GM23338 (cell line): ENCODE measurements around the gene SMARCC2. TPM values are rescaled to one million over a fixed set of nuclear protein-coding genes. Genes with fewer than 3 reads are reported as not detected.

Source experiments
- ATAC-seq: fragments of 200-7000 bp; cut with Tn5 transposase; 3 replicates; pipeline ENCODE4 v1.9.1; 2020
- DNase-seq: peaks from one replicate; pipeline ENCODE4 v3.0.0-alpha.2; 2015; ENCODE audit warnings: low spot score
- H2AFZ ChIP-seq: fragments of 200-600 bp; sonication (generic); 2 replicates; pipeline ENCODE4 v1.8.0; 2016; ENCODE audit warnings: antibody characterized with exemption, mild to moderate bottlenecking, moderate library complexity
- H3F3A ChIP-seq: fragments of 200-600 bp; sonication (generic); replicated peaks from 2 replicates; pipeline ENCODE4 v1.8.0; 2017; ENCODE audit warnings: antibody characterized with exemption, mixed run types, low read depth
- H3K27ac ChIP-seq: fragments of 200-600 bp; sonication (generic); 2 replicates; pipeline ENCODE4 v1.6.1; 2016; ENCODE audit warnings: low read depth
- H3K27me3 ChIP-seq: fragments of 200-600 bp; sonication (generic); 2 replicates; pipeline ENCODE4 v1.8.0; 2016; ENCODE audit warnings: mild to moderate bottlenecking, mixed run types, moderate library complexity; ENCODE audit not compliant: insufficient read depth
- H3K36me3 ChIP-seq: fragments of 200-600 bp; sonication (generic); 2 replicates; pipeline ENCODE4 v1.8.0; 2016; ENCODE audit warnings: mild to moderate bottlenecking; ENCODE audit not compliant: insufficient read depth
- H3K4me1 ChIP-seq: fragments of 200-600 bp; sonication (generic); 2 replicates; pipeline ENCODE4 v1.8.0; 2016; ENCODE audit warnings: mild to moderate bottlenecking, moderate library complexity; ENCODE audit not compliant: insufficient read depth
- H3K4me2 ChIP-seq: fragments of 200-600 bp; sonication (generic); 2 replicates; pipeline ENCODE4 v1.7.1; 2017; ENCODE audit warnings: mixed run types
- H3K4me3 ChIP-seq: fragments of 200-600 bp; sonication (generic); 2 replicates; pipeline ENCODE4 v1.6.1; 2016; ENCODE audit warnings: mixed run types
- H3K79me2 ChIP-seq: fragments of 200-600 bp; sonication (generic); replicated peaks from 2 replicates; pipeline ENCODE4 v1.8.0; 2017; ENCODE audit warnings: mild to moderate bottlenecking; ENCODE audit not compliant: insufficient read depth
- H3K9me2 ChIP-seq: fragments of 200-600 bp; sonication (generic); 2 replicates; pipeline ENCODE4 v1.8.0; 2017; ENCODE audit not compliant: insufficient read depth
- H4K20me1 ChIP-seq: fragments of 200-600 bp; sonication (generic); replicated peaks from 2 replicates; pipeline ENCODE4 v1.8.0; 2017; ENCODE audit warnings: mild to moderate bottlenecking; ENCODE audit not compliant: insufficient read depth
- H3K27ac Mint-ChIP-seq: 2 replicates; pipeline ENCODE4 v1.8.0; 2020; ENCODE audit warnings: inconsistent platforms, mild to moderate bottlenecking, moderate library complexity, mixed read lengths
- H3K27me3 Mint-ChIP-seq: 3 replicates; pipeline ENCODE4 v1.8.0; 2022; ENCODE audit warnings: low read depth, mild to moderate bottlenecking, moderate library complexity, mixed read lengths, inconsistent platforms; ENCODE audit not compliant: insufficient read depth, poor library complexity
- H3K36me3 Mint-ChIP-seq: 3 replicates; pipeline ENCODE4 v1.8.0; 2021; ENCODE audit warnings: low read depth, mild to moderate bottlenecking, inconsistent platforms, moderate library complexity, mixed read lengths
- H3K4me1 Mint-ChIP-seq: 3 replicates; pipeline ENCODE4 v1.8.0; 2020; ENCODE audit warnings: mild to moderate bottlenecking, inconsistent platforms, mixed read lengths
- H3K4me3 Mint-ChIP-seq: 3 replicates; pipeline ENCODE4 v1.8.0; 2021; ENCODE audit warnings: moderate library complexity, mild to moderate bottlenecking, inconsistent platforms, mixed read lengths
- H3K9me3 Mint-ChIP-seq: 3 replicates; pipeline ENCODE4 v1.8.0; 2020; ENCODE audit warnings: moderate library complexity, mild to moderate bottlenecking, inconsistent platforms, mixed read lengths
- EZH2phosphoT487 ChIP-seq: fragments of 200-600 bp; sonication (generic); IDR thresholded peaks from one replicate; pipeline ENCODE4 v1.8.1; 2018; ENCODE audit warnings: antibody characterized with exemption; ENCODE audit not compliant: unreplicated experiment
- JUNB ChIP-seq: IDR thresholded peaks from one replicate; pipeline ENCODE4 v1.6.1; 2016; ENCODE audit warnings: antibody characterized with exemption; ENCODE audit not compliant: unreplicated experiment
- NANOG ChIP-seq: IDR thresholded peaks from 2 replicates; pipeline ENCODE4 v1.6.1; 2016; ENCODE audit warnings: antibody characterized with exemption, borderline replicate concordance
- STAT1 ChIP-seq: IDR thresholded peaks from one replicate; pipeline ENCODE4 v1.6.1; 2016; ENCODE audit warnings: antibody characterized with exemption; ENCODE audit not compliant: unreplicated experiment
- ZNF114 ChIP-seq: fragments of 250-450 bp; sonication (Bioruptor Pico); IDR thresholded peaks from 2 replicates; pipeline ENCODE4 v1.5.0; 2020; ENCODE audit warnings: mild to moderate bottlenecking, moderate library complexity
- ZNF331 ChIP-seq: fragments of 250-450 bp; sonication (Bioruptor Pico); IDR thresholded peaks from 2 replicates; pipeline ENCODE4 v1.5.0; 2020; ENCODE audit warnings: low read depth, mild to moderate bottlenecking, moderate library complexity
- polyA plus RNA-seq: library from polyadenylated mRNA; unstranded; fragments of >200 nt; fragmentation: Nextera tagmentation; extraction: Ambion mirVana; gene quantifications from 2 replicates; pipeline ENCODE4 v1.2.1, GENCODE V29; 2016
- total RNA-seq: library from RNA; depleted of rRNA; stranded (reverse); fragments of >200 nt; shearing (Covaris generic); gene quantifications from 2 replicates; pipeline ENCODE4 v1.2.3, GENCODE V29; 2014
- TF ChIP-seq, protein P1 (sequence below): IDR thresholded peaks from 2 replicates; pipeline ENCODE4 v1.6.1; 2016; ENCODE audit warnings: antibody characterized with exemption
- TF ChIP-seq, protein P2 (sequence below): fragments of 250-450 bp; sonication (Bioruptor Pico); IDR thresholded peaks from 2 replicates; pipeline ENCODE4 v1.5.0; 2020; ENCODE audit warnings: mild to moderate bottlenecking, moderate library complexity

SMARCC2 gene
- total and polyA plus RNA-seq, 2 experiments from 2014 or later, result 40.4 to 68.3 TPM

GRCh38 chr12:56145217-56145616, 44.1 kb downstream of the SMARCC2 start:
- H4K20me1 ChIP-seq, result no peaks in the 10 kb centered on the region; the same call in 1 of the 2 replicates
- TF ChIP-seq ZNF331 (no peak), JUNB (no peak), ZNF114 (CRISPR knock-in tag) (no peak), EZH2phosphoT487 (no peak), STAT1 (no peak), NANOG (no peak)
- TF ChIP-seq, protein P1, sequence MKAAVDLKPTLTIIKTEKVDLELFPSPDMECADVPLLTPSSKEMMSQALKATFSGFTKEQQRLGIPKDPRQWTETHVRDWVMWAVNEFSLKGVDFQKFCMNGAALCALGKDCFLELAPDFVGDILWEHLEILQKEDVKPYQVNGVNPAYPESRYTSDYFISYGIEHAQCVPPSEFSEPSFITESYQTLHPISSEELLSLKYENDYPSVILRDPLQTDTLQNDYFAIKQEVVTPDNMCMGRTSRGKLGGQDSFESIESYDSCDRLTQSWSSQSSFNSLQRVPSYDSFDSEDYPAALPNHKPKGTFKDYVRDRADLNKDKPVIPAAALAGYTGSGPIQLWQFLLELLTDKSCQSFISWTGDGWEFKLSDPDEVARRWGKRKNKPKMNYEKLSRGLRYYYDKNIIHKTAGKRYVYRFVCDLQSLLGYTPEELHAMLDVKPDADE, result no peak
- TF ChIP-seq, protein P2, sequence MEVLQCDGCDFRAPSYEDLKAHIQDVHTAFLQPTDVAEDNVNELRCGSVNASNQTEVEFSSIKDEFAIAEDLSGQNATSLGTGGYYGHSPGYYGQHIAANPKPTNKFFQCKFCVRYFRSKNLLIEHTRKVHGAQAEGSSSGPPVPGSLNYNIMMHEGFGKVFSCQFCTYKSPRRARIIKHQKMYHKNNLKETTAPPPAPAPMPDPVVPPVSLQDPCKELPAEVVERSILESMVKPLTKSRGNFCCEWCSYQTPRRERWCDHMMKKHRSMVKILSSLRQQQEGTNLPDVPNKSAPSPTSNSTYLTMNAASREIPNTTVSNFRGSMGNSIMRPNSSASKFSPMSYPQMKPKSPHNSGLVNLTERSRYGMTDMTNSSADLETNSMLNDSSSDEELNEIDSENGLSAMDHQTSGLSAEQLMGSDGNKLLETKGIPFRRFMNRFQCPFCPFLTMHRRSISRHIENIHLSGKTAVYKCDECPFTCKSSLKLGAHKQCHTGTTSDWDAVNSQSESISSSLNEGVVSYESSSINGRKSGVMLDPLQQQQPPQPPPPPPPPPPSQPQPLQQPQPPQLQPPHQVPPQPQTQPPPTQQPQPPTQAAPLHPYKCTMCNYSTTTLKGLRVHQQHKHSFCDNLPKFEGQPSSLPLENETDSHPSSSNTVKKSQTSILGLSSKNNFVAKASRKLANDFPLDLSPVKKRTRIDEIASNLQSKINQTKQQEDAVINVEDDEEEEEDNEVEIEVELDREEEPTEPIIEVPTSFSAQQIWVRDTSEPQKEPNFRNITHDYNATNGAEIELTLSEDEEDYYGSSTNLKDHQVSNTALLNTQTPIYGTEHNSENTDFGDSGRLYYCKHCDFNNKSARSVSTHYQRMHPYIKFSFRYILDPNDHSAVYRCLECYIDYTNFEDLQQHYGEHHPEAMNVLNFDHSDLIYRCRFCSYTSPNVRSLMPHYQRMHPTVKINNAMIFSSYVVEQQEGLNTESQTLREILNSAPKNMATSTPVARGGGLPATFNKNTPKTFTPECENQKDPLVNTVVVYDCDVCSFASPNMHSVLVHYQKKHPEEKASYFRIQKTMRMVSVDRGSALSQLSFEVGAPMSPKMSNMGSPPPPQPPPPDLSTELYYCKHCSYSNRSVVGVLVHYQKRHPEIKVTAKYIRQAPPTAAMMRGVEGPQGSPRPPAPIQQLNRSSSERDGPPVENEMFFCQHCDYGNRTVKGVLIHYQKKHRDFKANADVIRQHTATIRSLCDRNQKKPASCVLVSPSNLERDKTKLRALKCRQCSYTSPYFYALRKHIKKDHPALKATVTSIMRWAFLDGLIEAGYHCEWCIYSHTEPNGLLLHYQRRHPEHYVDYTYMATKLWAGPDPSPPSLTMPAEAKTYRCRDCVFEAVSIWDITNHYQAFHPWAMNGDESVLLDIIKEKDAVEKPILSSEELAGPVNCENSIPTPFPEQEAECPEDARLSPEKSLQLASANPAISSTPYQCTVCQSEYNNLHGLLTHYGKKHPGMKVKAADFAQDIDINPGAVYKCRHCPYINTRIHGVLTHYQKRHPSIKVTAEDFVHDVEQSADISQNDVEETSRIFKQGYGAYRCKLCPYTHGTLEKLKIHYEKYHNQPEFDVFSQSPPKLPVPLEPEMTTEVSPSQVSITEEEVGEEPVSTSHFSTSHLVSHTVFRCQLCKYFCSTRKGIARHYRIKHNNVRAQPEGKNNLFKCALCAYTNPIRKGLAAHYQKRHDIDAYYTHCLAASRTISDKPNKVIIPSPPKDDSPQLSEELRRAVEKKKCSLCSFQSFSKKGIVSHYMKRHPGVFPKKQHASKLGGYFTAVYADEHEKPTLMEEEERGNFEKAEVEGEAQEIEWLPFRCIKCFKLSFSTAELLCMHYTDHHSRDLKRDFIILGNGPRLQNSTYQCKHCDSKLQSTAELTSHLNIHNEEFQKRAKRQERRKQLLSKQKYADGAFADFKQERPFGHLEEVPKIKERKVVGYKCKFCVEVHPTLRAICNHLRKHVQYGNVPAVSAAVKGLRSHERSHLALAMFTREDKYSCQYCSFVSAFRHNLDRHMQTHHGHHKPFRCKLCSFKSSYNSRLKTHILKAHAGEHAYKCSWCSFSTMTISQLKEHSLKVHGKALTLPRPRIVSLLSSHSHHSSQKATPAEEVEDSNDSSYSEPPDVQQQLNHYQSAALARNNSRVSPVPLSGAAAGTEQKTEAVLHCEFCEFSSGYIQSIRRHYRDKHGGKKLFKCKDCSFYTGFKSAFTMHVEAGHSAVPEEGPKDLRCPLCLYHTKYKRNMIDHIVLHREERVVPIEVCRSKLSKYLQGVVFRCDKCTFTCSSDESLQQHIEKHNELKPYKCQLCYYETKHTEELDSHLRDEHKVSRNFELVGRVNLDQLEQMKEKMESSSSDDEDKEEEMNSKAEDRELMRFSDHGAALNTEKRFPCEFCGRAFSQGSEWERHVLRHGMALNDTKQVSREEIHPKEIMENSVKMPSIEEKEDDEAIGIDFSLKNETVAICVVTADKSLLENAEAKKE (CRISPR knock-in tag), result no peak
- no peaks in the 10 kb centered on the region for H3K79me2 ChIP-seq
- DNase-seq (no peak), ATAC-seq (no peak)
- Mint-ChIP-seq H3K4me3 (no peak overlapping the region; the same call in 2 of the 3 replicates), H3K27ac (no peak overlapping the region), H3K4me1 (no peaks in the 10 kb centered on the region), H3K9me3 (no peaks in the 10 kb centered on the region), H3K27me3 (peaks cover 2% of the 10 kb centered on the region), H3K36me3 (peaks cover 54% of the 10 kb centered on the region)
- H3K4me3 ChIP-seq, result no peak overlapping the region
- no peak overlapping the region for H3K4me2 ChIP-seq
- no peaks in the 10 kb centered on the region for H3K9me2 ChIP-seq
- peaks cover 37% of the 10 kb centered on the region for H3K36me3 ChIP-seq
- no peaks in the 10 kb centered on the region for H3K27me3 ChIP-seq
- H3K4me1 ChIP-seq, result no peaks in the 10 kb centered on the region
- no peak overlapping the region for H3K27ac ChIP-seq
- no peak overlapping the region for H2AFZ ChIP-seq
- H3F3A ChIP-seq, result peaks cover 7% of the 10 kb centered on the region; the same call in 1 of the 2 replicates
